NCI-H2196 treated with DMSO at 0.1 percent for 48 hours (cell line): ENCODE results near the gene CELF2.

ENCODE experiments used
- DNase-seq: peaks from one replicate; lab custom pipeline; 2025; ENCODE audit not compliant: unreplicated experiment; lab: John Stamatoyannopoulos, UW

The CELF2 gene

GRCh38 chr10:11192304-11193000 lies 174.8 kb downstream of the CELF2 start:
- no peak for DNase-seq

- no peak for DNase-seq
Measured at GRCh38 chr10:11193001-11193551, 175.4 kb downstream of the CELF2 start.

- no peak for DNase-seq
Measured at GRCh38 chr10:11194859-11195586, 177.4 kb downstream of the CELF2 start.

DNA sequence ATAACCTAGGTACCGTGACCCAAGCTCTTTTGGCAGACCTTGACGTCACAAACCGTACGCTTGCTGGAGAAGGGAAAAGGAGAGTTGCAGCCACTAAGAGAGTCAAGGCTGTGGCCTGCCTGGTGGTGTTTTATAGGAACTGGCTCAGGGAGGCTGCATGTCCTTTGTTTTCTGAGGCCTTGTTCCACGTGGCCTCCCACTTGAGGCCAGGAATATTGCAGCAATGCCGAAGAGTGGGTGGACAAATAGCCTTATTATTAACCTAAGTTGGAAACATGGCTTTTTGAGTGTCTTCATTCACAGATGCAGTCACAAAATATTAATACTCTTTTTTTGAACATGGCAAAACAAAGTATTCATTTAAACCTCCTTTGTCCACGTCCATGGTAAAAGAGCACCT lies 178.0 kb downstream of the CELF2 start:
- DNase-seq = no peak

DNA sequence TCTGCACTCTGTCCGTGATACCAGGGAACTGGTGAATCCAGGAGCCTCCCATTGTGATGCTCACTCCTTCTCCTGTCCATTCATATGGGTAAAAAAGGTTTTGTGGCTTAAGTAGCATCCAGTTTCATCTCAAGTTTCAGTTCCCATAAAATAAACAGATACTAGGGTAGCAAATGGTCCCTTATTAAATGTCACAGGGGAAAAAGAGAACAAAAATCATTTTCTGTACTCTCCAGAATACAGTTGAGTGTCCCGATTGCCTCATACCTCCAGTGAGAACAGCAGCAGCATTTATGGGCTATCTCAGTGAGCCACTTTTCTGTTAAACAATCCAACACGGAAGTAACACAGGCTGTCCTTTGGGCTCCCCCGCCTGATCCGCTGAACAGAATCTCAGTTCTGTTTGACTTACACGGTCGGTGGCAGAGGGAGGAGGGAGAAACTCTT lies 179.6 kb downstream of the CELF2 start:
- no peak for DNase-seq

- DNase-seq = no peak
Measured at GRCh38 chr10:11197878-11198277, 180.2 kb downstream of the CELF2 start.

DNA sequence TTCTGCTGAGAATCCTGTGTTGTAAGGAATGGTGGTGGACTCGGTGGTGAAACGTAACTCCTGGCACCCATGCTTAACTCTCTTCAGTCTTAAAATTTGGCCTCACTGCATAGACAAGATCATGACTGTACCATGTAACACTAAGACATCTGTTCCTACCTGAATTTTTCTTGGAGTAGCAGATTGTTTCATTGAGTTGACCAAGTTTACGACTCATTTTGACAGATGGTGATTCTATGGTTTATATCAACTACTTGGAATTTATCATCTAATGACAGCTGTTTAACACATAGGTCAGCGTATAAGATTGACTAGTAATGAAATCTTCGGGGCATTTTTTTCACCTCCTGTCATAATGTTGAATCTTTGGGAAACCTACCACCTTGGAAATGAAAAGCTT lies 184.2 kb downstream of the CELF2 start:
- no peak for DNase-seq

DNA sequence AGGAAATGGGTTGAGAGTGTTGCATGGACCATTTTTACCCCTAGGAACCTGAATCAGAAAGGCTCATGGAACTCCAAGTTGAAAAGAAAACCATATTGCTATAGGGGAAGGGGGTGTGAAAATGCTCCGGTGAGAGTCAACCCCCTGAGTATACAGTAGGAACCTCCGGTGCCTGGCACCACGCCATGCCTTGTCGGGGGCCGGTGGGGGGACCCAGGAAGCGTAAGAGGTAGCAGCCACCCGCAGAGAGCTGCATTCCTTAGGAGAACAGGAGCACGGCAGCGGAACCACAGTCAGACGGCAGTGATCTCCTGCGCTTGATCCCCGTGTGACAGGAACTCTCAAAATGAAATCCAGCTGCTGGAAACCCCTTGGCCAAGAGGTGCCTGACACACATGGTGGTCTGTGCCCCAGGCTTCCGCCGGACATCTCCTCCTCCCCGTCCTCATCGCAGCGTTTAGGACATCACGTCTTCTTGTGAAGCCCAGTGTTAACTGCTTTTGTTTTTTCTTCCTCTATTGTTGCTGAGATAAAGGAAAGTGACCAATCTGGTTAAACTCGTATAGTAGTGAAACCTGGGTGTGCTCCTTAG lies 186.8 kb downstream of the CELF2 start:
- no peak for DNase-seq

DNA sequence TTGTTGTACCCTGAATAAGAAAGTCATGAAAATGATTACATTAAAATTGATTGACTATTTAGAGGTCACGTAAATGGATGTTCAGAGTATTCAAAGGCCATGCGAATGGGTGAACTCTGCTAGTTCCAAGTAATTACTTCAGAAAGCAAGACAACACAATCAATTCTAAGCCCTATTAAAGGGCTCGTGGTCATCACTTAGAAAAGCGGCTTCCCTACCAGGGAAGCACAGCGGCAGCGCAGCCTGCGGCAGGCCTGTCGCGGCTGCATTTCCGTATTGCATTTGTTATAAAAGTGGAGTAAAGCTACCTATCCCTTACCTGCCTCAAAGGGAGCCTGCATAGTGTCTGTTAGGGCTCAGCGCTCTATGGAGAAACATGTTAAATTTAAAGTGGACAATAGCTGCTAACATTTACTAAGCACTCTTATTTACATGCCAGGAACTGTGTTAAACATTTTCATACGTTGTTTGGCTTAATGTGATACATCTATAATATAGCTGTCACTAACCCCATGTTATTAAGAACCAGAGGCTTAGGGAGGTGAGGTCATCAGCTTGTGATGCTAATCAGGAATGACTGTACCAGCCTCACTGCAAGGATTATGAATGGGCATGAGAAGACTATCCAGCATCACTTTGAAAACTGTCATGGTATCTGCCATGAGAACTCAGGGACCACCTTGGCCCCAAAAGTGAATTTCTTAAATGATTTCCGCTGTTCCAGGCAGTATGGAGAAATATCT lies 187.5 kb downstream of the CELF2 start:
- no peak for DNase-seq

- no peak for DNase-seq
Measured at GRCh38 chr10:11206676-11207559, 189.2 kb downstream of the CELF2 start.

DNA sequence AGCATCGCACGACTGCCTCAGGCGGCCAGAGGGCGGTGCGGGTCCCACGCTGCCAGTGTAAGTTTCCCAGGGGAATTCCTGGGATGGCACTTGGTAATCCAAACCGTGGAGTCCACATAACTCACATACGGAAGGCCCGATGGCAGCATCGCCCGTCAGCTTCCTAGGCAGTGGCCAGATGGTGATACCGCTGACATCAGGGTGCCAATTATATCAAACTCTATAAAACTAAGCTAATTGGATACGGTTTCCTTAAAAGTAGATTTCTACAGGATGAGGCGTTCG lies 189.8 kb downstream of the CELF2 start:
- DNase-seq = no peak

DNA sequence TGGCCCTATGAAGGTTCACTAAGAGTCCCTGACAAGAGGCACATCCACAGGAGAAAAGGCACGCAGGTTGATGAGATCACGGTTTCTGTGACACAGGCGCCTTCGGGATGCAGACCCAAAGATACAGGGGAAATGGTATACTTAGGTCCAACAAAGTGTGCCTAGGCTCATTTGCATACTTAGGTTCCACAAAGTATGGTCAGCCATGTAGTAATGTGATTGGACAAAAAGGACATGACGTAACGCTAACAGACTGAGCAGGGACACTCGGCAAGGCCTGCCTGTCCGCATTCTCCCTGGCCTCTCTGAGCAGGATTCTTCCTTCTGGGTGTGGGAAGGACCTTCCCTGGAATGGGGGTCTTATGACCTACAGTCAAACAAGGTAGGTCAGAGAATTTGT lies 190.6 kb downstream of the CELF2 start:
- DNase-seq = no peak

- no peak for DNase-seq
Measured at GRCh38 chr10:11208908-11209829, 191.5 kb downstream of the CELF2 start.

GRCh38 chr10:11209830-11210181 lies 192.1 kb downstream of the CELF2 start:
- no peak for DNase-seq

GRCh38 chr10:11210211-11210922 lies 192.7 kb downstream of the CELF2 start:
- DNase-seq = no peak

- DNase-seq = no peak
Measured at GRCh38 chr10:11212288-11213085, 194.8 kb downstream of the CELF2 start.

DNA sequence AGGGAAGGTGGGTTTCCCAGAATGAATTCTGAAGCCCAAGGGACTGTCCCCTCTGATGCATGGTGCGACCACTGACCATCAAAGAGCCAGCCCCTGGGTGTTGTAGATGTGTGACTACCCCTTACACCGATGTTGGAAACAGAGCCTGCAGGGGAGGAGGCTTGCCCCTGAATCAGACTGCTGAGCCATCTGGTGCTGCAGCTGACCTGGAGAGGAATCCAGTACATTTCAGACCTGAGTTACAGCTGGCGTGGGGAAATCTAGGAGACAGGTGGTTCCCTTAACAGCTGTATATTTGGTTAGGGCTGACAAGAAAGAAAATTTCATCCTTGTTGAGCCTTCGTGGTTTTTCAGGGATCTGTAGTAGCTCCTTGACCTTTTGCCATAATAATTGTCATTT lies 195.5 kb downstream of the CELF2 start:
- no peak for DNase-seq

- DNase-seq = no peak
Measured at GRCh38 chr10:11214407-11214806, 196.7 kb downstream of the CELF2 start.
